Psoas muscle (tissue), 8 donors: ENCODE results near the gene TP53I13. TPM values are rescaled to one million over a fixed set of nuclear protein-coding genes. Genes with fewer than 3 reads are reported as not detected.
A peak's percentile ranks its signal among the peaks of the same experiment; 100 is the strongest.

Experiments used
- ATAC-seq, 4 donors: fragments of 200-7000 bp; cut with Tn5 transposase; one replicate each; pipeline ENCODE4 v1.9.1; 2020; ENCODE audit warnings: moderate library complexity in 3 of 4, mild to moderate bottlenecking in 2 of 4
- DNase-seq, 2 donors: peaks; one replicate each; pipeline ENCODE4 v3.0.0-alpha.2; 2020
- H3K27ac ChIP-seq: fragments of 200-600 bp; one replicate; pipeline ENCODE4 v1.8.0; 2022
- H3K27me3 ChIP-seq, 3 donors: fragments of 200-600 bp in 1 of 3; one replicate each; pipeline versions ENCODE4 v1.6.1 to v1.8.0; 2013 to 2022; ENCODE audit warnings: low read length in 2 of 3, mild to moderate bottlenecking in 2 of 3, moderate library complexity in 1 of 3; ENCODE audit not compliant: insufficient read depth in 3 of 3
- H3K36me3 ChIP-seq, 2 donors: fragments of 200-600 bp in 1 of 2; one replicate each; pipeline versions ENCODE4 v1.6.1 to v1.8.0; 2013 to 2022; ENCODE audit warnings: low read depth in 1 of 2, mild to moderate bottlenecking in 1 of 2, moderate library complexity in 1 of 2; ENCODE audit not compliant: insufficient read depth in 1 of 2
- H3K4me1 ChIP-seq: fragments of 200-600 bp; one replicate; pipeline ENCODE4 v1.8.0; 2022
- H3K4me3 ChIP-seq: fragments of 200-600 bp; one replicate; pipeline ENCODE4 v1.8.0; 2022; ENCODE audit warnings: mild to moderate bottlenecking
- H3K9me3 ChIP-seq: fragments of 200-600 bp; one replicate; pipeline ENCODE4 v1.8.0; 2022
- CTCF ChIP-seq: fragments of 200-600 bp; IDR thresholded peaks from one replicate; pipeline ENCODE4 v1.8.0; 2022; ENCODE audit warnings: antibody characterized with exemption
- WGBS, 3 donors: extraction: QIAGEN DNeasy Blood & Tissue Kit; methylation state at CpG; one replicate each; pipeline versions ENCODE4 v1.1.6 to v1.1.7; 2013; 5-methylcytosine and 5-hydroxymethylcytosine counted together
- intact Hi-C, 2 donors: fragments of 100-400 bp; cut with DNase I; formaldehyde crosslinking; loops; one replicate each; pipeline versions ENCODE4 v1.11.0 to v1.14.2; 2022
- long read RNA-seq, 2 donors: library from polyadenylated mRNA; unstranded; transcript quantifications; one replicate each; pipeline ENCODE4 v2.0.0, GENCODE V29; 2021
- polyA plus RNA-seq, 3 donors: library from polyadenylated mRNA; stranded (reverse); fragments of 200-250 nt; gene quantifications; one replicate each; pipeline ENCODE4 v1.2.3, GENCODE V29; 2013
- total RNA-seq, 4 donors: library from RNA; stranded (reverse); fragmentation: NEBNext Ultra II Directional in 2 of 4; extraction: Animal tissue kit (Norgen Biotek cat#: 25700) in 2 of 4; gene quantifications; one replicate each; pipeline versions ENCODE4 v1.2.1 to v1.2.4, GENCODE V29; 2021 to 2023
- donor health status: healthy with polysubstance abuse.
- donor health status: DM: no; HTN: no; CAD: no; lungs with moderate emphysema.
- donor health status: Bipolar disorder and iron deficiency.
- donor health status: healthy.
- donor health status: DM: yes; HTN: yes; CAD: no.
- donor health status: DM: no; HTN: no; CAD: no.
- donor health status: DM: no; HTN: no; CAD: no.
- donor health status: DM: yes; HTN: yes; CAD: no.

The TP53I13 gene
- total RNA-seq (10 to 100 TPM; 13.3 to 20.9 (median 17.7) TPM), polyA plus RNA-seq (10 to 100 TPM; 30.6 to 46.1 (median 42.6) TPM)
- long read RNA-seq, donor 1, transcript TP53I13-201 (7 exons, 1,530 nt) = major isoform, 28 of 40 reads
- long read RNA-seq, donor 1, partial matches to known transcripts = 2 of 40 reads
- long read RNA-seq, donor 1, other reads (novel, unspliced or antisense) = 10 of 40 reads
- long read RNA-seq, donor 2, transcript TP53I13-201 (7 exons, 1,530 nt) = major isoform, 59 of 84 reads
- long read RNA-seq, donor 2, partial matches to known transcripts = 6 of 84 reads
- long read RNA-seq, donor 2, other reads (novel, unspliced or antisense) = 16 of 84 reads

DNA sequence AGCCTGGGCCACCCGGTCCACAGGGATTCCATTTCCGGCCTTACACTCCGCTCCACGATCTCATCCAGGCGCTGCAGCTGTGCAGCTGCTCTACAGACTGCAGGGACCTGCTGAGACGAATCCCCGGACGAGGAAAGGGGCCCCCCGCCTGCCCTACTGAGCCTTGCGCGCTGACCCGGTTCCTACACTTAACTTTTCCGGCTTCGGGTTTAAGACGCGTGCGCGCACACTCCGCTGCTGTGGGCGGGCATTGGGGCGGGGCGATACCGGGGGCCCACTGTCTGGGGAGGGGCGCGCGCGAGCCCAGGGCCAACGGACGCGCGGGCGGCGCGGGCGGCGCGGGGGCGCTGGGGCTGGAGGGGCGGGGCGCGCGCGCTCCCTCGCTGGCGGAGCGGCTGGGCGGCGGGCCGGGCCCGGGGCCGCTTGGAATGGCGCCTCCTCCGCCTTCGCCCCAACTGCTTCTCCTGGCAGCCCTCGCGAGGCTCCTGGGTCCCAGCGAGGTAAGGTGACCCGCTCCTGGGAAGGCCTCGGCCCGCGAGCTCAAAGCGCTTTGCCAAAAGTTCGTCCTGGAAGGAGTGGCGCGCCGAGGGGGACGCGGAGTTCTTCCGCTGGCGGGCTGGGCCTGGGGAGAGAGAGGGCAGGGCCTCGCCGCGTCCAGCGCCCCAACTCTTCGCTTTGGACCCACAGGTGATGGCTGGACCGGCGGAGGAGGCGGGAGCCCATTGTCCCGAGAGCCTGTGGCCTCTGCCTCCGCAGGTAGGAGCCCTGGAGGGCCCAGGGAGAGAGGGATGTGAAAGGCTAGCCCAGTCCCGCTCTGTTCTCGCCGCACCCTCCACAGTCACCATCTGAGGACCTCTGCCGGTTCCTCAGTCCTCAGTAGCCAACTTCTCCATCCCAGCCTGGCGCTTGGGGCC, at the start of gene TP53I13:
Gene TP53I13, plus strand, starts transcription at position 371 of the 914 bp plus-strand sequence. Its CDS starts 58 bp downstream, at position 429.
- H3K4me3 ChIP-seq = peak within 1 kb of the TSS; percentile 81
- H3K4me1 ChIP-seq = peaks cover 19% of the 10 kb centered on the region
- peak within 1 kb of the TSS; percentile 84 for H3K27ac ChIP-seq
- peaks cover 0 to 4% of the 10 kb centered on the region in 2 donors for H3K36me3 ChIP-seq
- ATAC-seq (peak; percentile 68 to 77 (median 70)), DNase-seq (peak; percentile 91)
- H3K9me3 ChIP-seq = no peaks in the 10 kb centered on the region
- no peaks in the 10 kb centered on the region for H3K27me3 ChIP-seq
- intact Hi-C loops = no loop called here
- 1 to 2% (median 2%) methylated on average over 55 to 85 of the region's 85 CpGs for WGBS, 3 donors
- TF ChIP-seq CTCF = no peak

GRCh38 chr17:29524692-29525091, 43.8 kb upstream of the TP53I13 start:
- Histone ChIP-seq H3K36me3 (peaks cover 3 to 80% of the 10 kb centered on the region in 2 donors), H3K27ac (no peak overlapping the region), H3K9me3 (no peaks in the 10 kb centered on the region), H3K4me1 (no peaks in the 10 kb centered on the region), H3K27me3 (no peaks in the 10 kb centered on the region), H3K4me3 (no peak overlapping the region)
- DNase-seq (no peak), ATAC-seq (no peak)
- intact Hi-C loops = no loop called here
- TF ChIP-seq CTCF = no peak
- 94 to 98% (median 96%) methylated on average over 3 of the region's 3 CpGs for WGBS, 3 donors

GRCh38 chr17:29526322-29526721, 42.2 kb upstream of the TP53I13 start:
- Histone ChIP-seq H3K9me3 (no peaks in the 10 kb centered on the region), H3K27ac (no peak overlapping the region), H3K4me1 (no peaks in the 10 kb centered on the region), H3K36me3 (peaks cover 8 to 79% of the 10 kb centered on the region in 2 donors), H3K4me3 (no peak overlapping the region), H3K27me3 (no peaks in the 10 kb centered on the region)
- DNase-seq = no peak
- no peak for ATAC-seq
- intact Hi-C loops = no loop called here
- TF ChIP-seq CTCF = no peak
- WGBS, 3 donors = 95 to 100% (median 98%) methylated on average over 3 of the region's 3 CpGs

- intact Hi-C loops = no loop called here
Observed at GRCh38 chr17:29533976-29534375, 34.5 kb upstream of the TP53I13 start.

More at GRCh38 chr17:29533976-29534375, 34.5 kb upstream of the TP53I13 start:
- H3K4me3 ChIP-seq = no peak overlapping the region
- H3K27ac ChIP-seq = no peak overlapping the region
- TF ChIP-seq CTCF = no peak
- WGBS, 3 donors = 85 to 91% (median 88%) methylated on average over 8 of the region's 8 CpGs
- DNase-seq (no peak), ATAC-seq (no peak)
- H3K4me1 ChIP-seq = no peaks in the 10 kb centered on the region
- no peaks in the 10 kb centered on the region for H3K27me3 ChIP-seq
- peaks cover 4 to 82% of the 10 kb centered on the region in 2 donors for H3K36me3 ChIP-seq
- H3K9me3 ChIP-seq = no peaks in the 10 kb centered on the region
